HG02798 (cell line): ENCODE data around the gene SEMA3C.

Experiments used
- ATAC-seq: cut with Tn5 transposase; IDR thresholded peaks from one replicate; pipeline ENCODE4 v1.9.1; 2021; ENCODE audit warnings: mild to moderate bottlenecking; ENCODE audit not compliant: unreplicated experiment, poor library complexity

Gene SEMA3C

DNA sequence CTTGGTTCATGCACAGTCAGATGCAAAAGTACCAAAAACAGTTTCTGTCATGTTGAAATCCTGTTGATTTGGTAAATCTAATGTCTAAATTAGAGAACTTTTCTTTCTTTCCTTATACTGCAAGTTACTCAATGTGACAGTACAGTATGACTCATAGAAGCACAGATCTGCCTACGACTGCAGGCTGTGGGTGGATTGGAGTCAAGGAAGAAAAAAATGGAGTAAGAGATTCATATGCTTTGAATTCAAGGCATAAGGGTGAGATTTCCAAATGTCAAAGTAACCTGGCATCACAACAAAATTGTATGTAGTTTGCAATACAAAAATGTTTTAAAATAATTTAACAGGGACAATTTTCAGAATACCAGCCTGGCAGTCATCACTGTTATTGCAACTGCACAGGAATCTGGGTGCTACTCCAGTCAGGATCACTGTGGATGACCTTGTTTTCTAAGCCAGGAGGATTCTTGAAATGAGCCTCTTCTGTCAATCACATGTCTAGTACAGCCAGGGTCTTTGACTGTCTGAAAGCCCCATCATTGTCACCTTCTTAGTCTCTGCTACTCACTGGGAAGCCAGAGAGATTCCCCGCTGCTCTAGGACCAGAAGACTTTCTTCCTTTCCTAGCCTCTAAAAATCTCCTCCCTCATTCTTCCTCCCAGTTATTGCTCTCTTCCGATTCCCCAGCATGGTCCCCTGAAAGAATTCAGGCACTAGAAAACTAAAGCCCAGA is 196.8 kb downstream of the SEMA3C start:
- no peak for ATAC-seq

DNA sequence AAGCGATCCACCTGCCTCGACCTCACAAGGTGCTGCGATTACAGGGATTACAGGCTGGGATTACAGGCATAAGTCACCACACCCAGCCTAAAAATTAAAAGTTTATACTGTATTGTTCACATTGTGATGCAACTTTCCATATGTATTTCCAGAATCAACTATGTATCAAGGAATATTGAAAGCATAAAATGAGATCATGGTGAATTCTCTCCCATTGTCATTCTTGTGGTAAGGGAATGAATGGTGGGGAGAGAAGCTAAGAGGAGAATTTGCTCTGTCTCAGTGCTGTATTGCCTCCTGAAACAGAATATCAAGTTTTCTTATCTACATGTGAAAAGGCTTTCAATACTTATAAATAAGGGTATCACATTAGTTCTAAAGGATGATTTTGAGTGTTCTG is 198.7 kb downstream of the SEMA3C start:
- ATAC-seq: no peak

DNA sequence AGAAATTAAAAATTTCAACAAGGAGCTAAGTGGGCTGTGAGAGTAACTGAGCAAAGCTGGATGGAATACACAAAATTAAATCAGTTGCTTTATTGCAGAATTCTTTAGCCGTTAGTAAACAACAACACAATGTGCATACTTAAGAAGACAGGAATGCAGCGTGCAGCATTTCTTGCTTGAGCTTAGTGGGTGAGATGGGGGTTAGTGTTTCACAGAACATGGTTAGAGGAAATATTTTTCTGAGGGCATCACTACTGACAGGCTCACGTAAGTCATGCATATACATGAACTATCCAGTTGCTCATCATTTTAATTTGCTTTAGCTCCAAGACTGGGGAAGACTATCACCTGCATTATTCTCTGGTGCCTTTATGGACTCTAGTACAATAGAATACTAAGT is 199.6 kb downstream of the SEMA3C start:
- no peak for ATAC-seq

DNA sequence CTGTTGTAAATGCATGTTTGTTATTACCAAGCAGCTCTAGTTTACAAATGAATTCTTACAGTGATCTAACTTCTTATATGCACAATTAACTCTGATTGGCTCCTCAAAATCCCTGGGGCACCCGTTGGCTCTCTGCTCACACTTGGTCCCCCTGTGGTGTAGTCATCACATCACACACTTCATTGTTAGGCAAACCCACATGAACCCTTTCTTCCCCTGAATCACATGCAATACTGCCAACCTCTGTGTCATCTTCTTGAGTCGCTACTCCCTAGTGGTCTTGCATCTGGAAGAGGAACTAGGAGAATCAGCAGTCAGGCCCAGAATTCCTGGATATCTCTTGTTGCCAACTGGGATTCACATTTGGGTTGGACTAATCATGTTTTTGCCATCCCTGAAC is 207.3 kb downstream of the SEMA3C start:
- ATAC-seq: no peak

DNA sequence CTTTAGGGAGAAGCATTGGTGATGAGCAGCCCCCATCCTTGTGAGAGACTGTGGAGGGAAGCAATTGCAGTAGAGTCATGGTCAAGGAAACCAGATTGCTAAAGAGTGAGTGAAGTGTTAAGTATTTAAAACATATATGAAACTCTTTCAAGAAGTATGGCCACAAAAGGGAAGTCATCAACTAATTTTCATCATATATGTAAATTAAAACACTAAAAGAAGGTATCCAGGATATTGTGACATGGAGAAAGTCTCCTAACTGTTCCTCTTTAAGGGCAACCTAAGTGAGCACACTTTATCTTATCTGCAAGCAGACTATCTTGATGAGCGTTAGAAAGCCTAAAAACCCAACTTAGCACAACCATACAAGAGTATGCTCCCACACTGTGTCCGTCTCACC is 210.7 kb downstream of the SEMA3C start:
- no peak for ATAC-seq

DNA sequence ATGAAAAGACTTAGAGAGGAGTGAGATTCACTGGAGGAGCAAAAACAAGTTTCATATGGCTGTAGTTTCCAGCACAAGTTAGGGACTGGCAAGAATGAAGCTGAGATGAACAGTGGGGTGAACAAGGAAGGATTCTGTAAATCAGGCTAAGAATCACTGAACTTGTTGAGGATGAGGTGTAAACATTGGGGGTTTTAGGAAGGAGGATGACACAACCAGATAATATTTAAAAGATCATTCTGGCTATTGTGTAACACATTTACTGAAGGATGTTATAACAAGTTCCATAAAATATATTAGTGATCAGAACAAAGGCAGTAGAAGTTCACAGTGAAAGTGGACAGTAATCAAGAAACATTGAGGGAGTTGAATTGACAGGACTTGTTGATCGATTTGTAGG is 211.5 kb downstream of the SEMA3C start:
- no peak for ATAC-seq

DNA sequence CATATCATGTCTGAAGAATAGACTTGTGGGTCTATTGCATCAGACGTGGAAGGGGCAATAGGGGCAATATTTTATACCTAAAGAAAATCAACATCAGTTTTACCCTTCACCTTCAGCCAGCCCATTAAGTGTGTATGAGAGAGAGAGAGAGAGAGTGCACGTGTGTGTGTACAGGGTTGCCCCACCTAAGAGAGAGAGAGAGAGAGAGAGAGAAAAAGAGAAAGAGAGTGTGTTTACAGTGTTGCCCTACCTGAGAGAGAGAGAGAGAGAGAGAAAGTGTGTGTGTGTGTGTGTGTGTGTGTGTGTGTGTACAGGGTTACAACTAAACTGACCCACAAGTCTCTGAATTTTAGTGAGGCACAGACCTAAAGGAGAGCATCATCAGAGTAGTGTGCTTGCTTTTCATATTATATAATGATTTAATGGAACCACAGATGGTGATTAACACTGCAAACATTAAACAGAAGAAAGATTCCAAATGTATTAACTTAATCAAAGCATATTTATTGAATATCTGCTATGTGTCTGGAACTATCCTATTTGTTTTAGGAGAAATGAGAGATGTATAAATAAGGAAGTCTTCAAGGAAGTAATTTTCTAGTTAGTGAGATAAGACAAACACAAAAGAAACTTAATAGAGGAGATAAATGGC is 213.6 kb downstream of the SEMA3C start:
- no peak for ATAC-seq

DNA sequence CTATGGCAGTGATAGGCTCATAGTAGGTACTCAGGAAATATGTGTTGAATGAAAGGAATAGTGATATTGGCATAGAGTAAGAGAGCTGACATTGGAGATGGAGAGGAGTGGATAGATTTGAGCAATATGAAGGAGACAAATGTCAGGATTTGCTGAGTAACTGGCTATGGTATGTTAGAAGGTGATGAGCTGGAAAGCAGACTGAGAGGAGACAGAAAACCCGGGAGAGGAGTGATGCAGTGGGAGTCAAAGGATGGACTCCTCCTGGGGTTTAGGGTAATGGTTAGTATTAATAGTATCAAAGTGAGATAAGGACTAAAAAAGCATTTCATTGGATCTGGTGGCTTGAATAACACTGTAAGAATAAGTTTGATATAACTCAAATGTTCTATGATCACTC is 215.6 kb downstream of the SEMA3C start:
- ATAC-seq: no peak

DNA sequence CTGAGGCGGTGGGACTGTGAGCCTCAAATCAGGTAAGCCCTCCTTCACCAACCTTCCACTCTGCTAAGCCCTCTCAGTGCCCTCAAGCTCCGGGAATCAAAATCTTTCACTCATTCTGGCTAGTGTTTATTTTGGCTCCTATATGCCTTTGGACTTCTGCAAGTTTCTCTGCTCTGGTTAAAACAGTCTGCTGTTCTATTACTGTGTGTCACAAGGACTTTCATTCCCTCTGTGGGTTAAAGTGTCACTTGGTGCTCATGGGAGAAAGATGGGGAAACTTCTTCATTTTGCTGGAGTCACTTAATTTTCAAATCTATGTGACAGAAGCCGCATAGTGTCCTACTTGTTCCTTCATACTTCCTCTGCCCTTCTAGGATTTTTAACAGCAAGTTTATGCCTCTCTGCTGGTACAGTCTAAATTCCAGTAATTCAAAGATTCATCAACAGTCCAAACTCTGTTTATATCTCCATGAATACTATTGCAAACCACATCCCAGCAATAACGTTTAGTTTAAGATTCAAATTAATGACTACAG is 219.1 kb downstream of the SEMA3C start:
- ATAC-seq: no peak

DNA sequence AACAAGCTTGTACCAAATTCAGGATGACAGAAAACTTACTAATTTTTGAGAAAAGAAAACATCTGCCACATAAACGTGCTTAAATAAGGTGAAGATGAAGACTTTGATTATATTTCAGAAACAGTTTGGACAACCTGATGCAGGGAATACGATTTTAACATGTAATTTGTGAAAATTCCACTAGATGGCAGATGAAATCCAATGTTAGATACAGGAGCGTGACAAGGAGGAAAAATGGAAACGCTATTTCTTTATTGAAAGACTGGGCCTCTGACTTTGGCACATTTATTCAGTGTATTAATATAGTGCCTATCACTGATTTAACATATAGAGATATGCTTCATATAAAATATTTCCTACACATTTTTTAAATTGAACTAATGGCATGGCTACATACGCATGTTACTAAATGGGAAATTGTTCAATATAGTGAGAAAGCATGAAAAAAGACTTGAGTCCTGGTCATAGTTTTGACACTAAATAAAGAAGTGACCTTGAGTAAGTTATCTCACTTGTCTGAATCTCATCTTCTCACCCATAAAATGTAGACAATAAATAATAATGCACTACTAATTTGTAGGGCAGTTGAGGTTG is 219.7 kb downstream of the SEMA3C start:
- ATAC-seq: peak; percentile 80
